MCF 10A (cell line): ENCODE data around the gene POLN. TPM values are rescaled to one million over a fixed set of nuclear protein-coding genes. Genes with fewer than 3 reads are reported as not detected.

ENCODE experiments used
- BruUV-seq: library from RNA; stranded (reverse); fragments of 400-500 nt; replicated peaks from 2 replicates; lab custom pipeline; 2021; lab: Mats Ljungman, UMichigan
- CTCF ChIA-PET: fragments of 300-600 bp; sonication (Branson Sonifier 250); formaldehyde crosslinking; extraction: SDS; loops from one replicate; lab custom pipeline; 2021; ENCODE audit warnings: antibody characterized with exemption, inconsistent platforms; lab: Yijun Ruan, JAX
- POLR2A ChIA-PET: fragments of 300-600, 350-650 bp; sonication (Branson Sonifier 250); formaldehyde crosslinking; extraction: SDS; loops from one replicate; lab custom pipeline; 2020; ENCODE audit warnings: antibody characterized with exemption, inconsistent platforms; lab: Yijun Ruan, JAX
- DNase-seq: peaks from one replicate; pipeline ENCODE4 v3.0.0-alpha.2; 2018; ENCODE audit not compliant: unreplicated experiment
- H3K27ac Mint-ChIP-seq: one replicate; pipeline ENCODE4 v1.8.0; 2022; ENCODE audit warnings: mild to moderate bottlenecking, low read depth, mixed read lengths; ENCODE audit not compliant: unreplicated experiment
- H3K27me3 Mint-ChIP-seq: one replicate; pipeline ENCODE4 v1.8.0; 2022; ENCODE audit warnings: mixed read lengths; ENCODE audit not compliant: insufficient read depth, unreplicated experiment
- H3K36me3 Mint-ChIP-seq: one replicate; pipeline ENCODE4 v1.8.0; 2022; ENCODE audit warnings: mild to moderate bottlenecking, moderate library complexity, mixed read lengths; ENCODE audit not compliant: insufficient read depth, unreplicated experiment
- H3K4me1 Mint-ChIP-seq: one replicate; pipeline ENCODE4 v1.8.0; 2022; ENCODE audit warnings: mixed read lengths; ENCODE audit not compliant: insufficient read depth, unreplicated experiment
- H3K4me3 Mint-ChIP-seq: one replicate; pipeline ENCODE4 v1.8.0; 2022; ENCODE audit warnings: mild to moderate bottlenecking, moderate library complexity, mixed read lengths; ENCODE audit not compliant: unreplicated experiment
- H3K9me3 Mint-ChIP-seq: one replicate; pipeline ENCODE4 v1.8.0; 2022; ENCODE audit warnings: mixed read lengths; ENCODE audit not compliant: unreplicated experiment
- intact Hi-C: fragments of 100-400 bp; cut with micrococcal nuclease; formaldehyde crosslinking; loops from 2 replicates; pipeline ENCODE4 v1.14.1; 2022
- total RNA-seq: library from RNA; stranded (reverse); gene quantifications from 2 replicates; pipeline ENCODE4 v1.2.3, GENCODE V29; 2022
- TF ChIP-seq, protein P1 (sequence below): fragments of 200-600 bp; IDR thresholded peaks from one replicate; pipeline ENCODE4 v1.8.0; 2022; ENCODE audit warnings: antibody characterized with exemption, mild to moderate bottlenecking; ENCODE audit not compliant: unreplicated experiment

POLN gene
- total RNA-seq, 1 experiment from 2014 or later: 3.1 TPM

DNA sequence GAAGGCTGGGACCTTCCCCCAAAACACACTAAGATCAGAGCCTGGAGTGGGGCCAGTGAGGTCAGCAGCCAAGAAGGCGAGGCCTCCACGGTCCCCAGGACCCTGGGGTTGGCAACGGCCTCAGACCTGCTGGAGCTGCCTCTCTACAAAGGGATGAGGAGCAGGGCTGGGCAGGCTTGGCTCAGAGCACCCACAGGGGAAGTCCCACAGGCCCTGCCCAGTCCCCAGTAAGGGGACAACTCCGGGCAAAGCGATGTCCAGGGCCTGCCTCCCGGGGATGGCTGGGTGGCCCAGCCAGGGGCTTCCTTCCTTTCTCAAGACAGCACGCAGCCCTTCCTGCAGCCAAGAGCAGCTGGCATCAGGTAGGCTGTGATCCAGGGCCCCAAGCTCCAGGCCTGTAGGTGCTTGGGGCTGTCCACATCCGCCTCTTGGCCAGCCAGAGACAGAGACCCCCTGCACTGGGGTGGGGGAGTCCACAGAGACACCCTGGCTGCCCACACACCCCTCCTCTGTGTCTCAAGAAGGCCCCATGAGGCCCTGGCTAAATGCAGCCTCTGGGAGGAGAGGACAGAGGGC is 14.3 kb upstream of the POLN start:
- no peaks in the 10 kb centered on the region for H3K27me3 Mint-ChIP-seq
- H3K4me3 Mint-ChIP-seq: peak overlapping the region; percentile 56
- ChIA-PET CTCF (interaction anchor here (0.6 kb wide), 1 partner anchor 354 kb away, joined by 3 read pairs; no protein-coding TSS in a partner anchor), POLR2A (no interaction called here)
- peak overlapping the region; percentile 32 for H3K27ac Mint-ChIP-seq
- peaks cover 11% of the 10 kb centered on the region for H3K4me1 Mint-ChIP-seq
- TF ChIP-seq, protein P1, sequence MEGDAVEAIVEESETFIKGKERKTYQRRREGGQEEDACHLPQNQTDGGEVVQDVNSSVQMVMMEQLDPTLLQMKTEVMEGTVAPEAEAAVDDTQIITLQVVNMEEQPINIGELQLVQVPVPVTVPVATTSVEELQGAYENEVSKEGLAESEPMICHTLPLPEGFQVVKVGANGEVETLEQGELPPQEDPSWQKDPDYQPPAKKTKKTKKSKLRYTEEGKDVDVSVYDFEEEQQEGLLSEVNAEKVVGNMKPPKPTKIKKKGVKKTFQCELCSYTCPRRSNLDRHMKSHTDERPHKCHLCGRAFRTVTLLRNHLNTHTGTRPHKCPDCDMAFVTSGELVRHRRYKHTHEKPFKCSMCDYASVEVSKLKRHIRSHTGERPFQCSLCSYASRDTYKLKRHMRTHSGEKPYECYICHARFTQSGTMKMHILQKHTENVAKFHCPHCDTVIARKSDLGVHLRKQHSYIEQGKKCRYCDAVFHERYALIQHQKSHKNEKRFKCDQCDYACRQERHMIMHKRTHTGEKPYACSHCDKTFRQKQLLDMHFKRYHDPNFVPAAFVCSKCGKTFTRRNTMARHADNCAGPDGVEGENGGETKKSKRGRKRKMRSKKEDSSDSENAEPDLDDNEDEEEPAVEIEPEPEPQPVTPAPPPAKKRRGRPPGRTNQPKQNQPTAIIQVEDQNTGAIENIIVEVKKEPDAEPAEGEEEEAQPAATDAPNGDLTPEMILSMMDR: no peak
- DNase-seq: peak; percentile 66
- peaks cover 36% of the 10 kb centered on the region for H3K36me3 Mint-ChIP-seq
- H3K9me3 Mint-ChIP-seq: no peaks in the 10 kb centered on the region
- intact Hi-C loops: no loop called here
- no TSS peak for BruUV-seq

DNA sequence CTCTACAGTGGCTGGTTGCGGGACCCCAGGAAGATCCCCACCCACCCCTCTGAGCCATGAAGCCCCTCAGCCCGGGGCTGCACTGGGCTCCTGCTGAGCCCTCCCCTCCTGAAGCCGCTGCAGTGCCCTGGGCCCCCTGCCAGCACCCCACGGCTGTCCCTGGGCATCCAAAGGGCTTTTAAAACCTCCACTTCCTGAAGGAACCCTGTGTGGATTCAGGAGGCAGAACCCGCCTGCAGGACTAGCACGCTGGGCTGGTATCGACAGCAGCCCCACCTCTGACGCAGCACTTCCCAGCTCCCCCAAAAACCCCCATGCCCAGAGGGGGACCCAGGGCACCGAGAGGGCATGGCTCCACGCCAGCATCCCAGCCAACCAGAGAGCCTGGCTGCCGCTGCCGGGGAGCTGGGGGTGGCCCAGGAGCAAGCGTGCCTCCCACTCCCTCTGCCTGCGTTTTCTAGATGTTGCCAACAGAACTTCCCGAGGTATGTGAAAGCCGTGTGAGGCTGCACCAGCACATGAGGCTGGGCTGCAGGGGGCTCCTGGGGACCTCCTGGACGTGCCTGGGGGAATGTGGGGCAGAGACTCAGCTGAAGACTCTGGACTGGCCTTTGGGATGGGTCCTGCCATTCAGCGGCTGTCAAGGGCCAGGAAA is 13.7 kb upstream of the POLN start:
- Mint-ChIP-seq H3K4me3 (no peak overlapping the region), H3K9me3 (no peaks in the 10 kb centered on the region), H3K27ac (no peak overlapping the region), H3K36me3 (peaks cover 36% of the 10 kb centered on the region), H3K4me1 (peaks cover 11% of the 10 kb centered on the region), H3K27me3 (no peaks in the 10 kb centered on the region)
- intact Hi-C loops: no loop called here
- ChIA-PET CTCF (no interaction called here), POLR2A (no interaction called here)
- DNase-seq: peak; percentile 77
- BruUV-seq: no TSS peak
- TF ChIP-seq, protein P1: no peak

DNA sequence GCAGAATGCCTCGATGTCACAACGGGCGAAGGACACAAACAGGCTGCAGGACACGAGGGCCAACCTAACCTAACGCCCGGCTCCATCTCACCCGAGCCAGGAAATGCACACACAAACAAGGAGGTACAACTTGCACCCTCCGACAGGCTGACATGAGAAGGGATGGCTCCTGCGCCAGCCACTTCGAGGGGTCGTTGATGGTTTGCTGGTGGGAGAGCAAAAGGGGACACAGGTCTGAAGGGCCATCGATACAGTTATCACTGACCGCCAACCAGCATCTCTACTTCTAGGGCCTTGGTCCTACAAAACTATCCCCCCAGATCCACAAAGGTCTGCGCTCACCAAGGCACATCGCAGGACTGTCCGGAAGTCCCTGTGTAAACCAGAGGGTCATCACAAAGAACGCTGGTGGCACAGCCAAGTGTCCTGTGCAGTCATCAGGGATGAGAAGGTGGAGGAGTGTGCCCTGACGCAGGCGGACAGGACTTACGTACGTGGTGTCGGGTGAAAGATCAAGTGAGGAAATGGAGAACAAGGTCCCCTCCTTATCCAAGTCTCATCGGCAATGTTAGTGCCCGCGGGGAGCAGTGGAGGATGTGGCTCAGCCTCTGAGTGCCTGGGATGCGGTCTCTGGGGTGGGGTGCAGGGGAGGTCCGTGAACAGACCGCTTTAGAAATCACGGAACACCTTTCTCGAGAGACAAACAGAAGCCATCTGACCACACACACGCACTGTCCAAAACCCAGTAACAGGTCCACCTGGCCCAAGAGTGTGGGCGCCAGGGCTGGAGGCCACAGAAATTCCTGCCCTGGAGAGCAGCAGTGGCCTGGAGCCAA is 13.0 kb upstream of the POLN start:
- ChIA-PET POLR2A (interaction anchor here (0.7 kb wide), 1 partner anchor 9 kb away, joined by 3 read pairs; no protein-coding TSS in a partner anchor), CTCF (no interaction called here)
- no peaks in the 10 kb centered on the region for H3K9me3 Mint-ChIP-seq
- no peak overlapping the region for H3K27ac Mint-ChIP-seq
- H3K36me3 Mint-ChIP-seq: peaks cover 36% of the 10 kb centered on the region
- H3K4me1 Mint-ChIP-seq: peaks cover 11% of the 10 kb centered on the region
- intact Hi-C loops: no loop called here
- no TSS peak for BruUV-seq
- H3K4me3 Mint-ChIP-seq: no peak overlapping the region
- TF ChIP-seq, protein P1: no peak
- no peak for DNase-seq
- H3K27me3 Mint-ChIP-seq: no peaks in the 10 kb centered on the region
